MCF 10A (cell line): ENCODE measurements around the gene RNF5. TPM values are rescaled to one million over a fixed set of nuclear protein-coding genes. Genes with fewer than 3 reads are reported as not detected.

ENCODE experiments used
- Bru-seq: library from RNA; stranded (reverse); fragments of 400-500 nt; gene quantifications from one replicate; lab custom pipeline; 2021; lab: Mats Ljungman, UMichigan
- BruChase-seq, 2 experiments: library from RNA; stranded (reverse); fragments of 400-500 nt; gene quantifications; one replicate each; lab custom pipeline; 2021; lab: Mats Ljungman, UMichigan
- BruUV-seq: library from RNA; stranded (reverse); fragments of 400-500 nt; replicated peaks from 2 replicates; lab custom pipeline; 2021; lab: Mats Ljungman, UMichigan
- CTCF ChIA-PET: fragments of 300-600 bp; sonication (Branson Sonifier 250); formaldehyde crosslinking; extraction: SDS; loops from one replicate; lab custom pipeline; 2021; ENCODE audit warnings: antibody characterized with exemption, inconsistent platforms; lab: Yijun Ruan, JAX
- POLR2A ChIA-PET: fragments of 300-600, 350-650 bp; sonication (Branson Sonifier 250); formaldehyde crosslinking; extraction: SDS; loops from one replicate; lab custom pipeline; 2020; ENCODE audit warnings: antibody characterized with exemption, inconsistent platforms; lab: Yijun Ruan, JAX
- DNase-seq: peaks from one replicate; pipeline ENCODE4 v3.0.0-alpha.2; 2018; ENCODE audit not compliant: unreplicated experiment
- H3K27ac Mint-ChIP-seq: one replicate; pipeline ENCODE4 v1.8.0; 2022; ENCODE audit warnings: mild to moderate bottlenecking, low read depth, mixed read lengths; ENCODE audit not compliant: unreplicated experiment
- H3K27me3 Mint-ChIP-seq: one replicate; pipeline ENCODE4 v1.8.0; 2022; ENCODE audit warnings: mixed read lengths; ENCODE audit not compliant: insufficient read depth, unreplicated experiment
- H3K36me3 Mint-ChIP-seq: one replicate; pipeline ENCODE4 v1.8.0; 2022; ENCODE audit warnings: mild to moderate bottlenecking, moderate library complexity, mixed read lengths; ENCODE audit not compliant: insufficient read depth, unreplicated experiment
- H3K4me1 Mint-ChIP-seq: one replicate; pipeline ENCODE4 v1.8.0; 2022; ENCODE audit warnings: mixed read lengths; ENCODE audit not compliant: insufficient read depth, unreplicated experiment
- H3K4me3 Mint-ChIP-seq: one replicate; pipeline ENCODE4 v1.8.0; 2022; ENCODE audit warnings: mild to moderate bottlenecking, moderate library complexity, mixed read lengths; ENCODE audit not compliant: unreplicated experiment
- H3K9me3 Mint-ChIP-seq: one replicate; pipeline ENCODE4 v1.8.0; 2022; ENCODE audit warnings: mixed read lengths; ENCODE audit not compliant: unreplicated experiment
- CTCF ChIP-seq: fragments of 200-600 bp; IDR thresholded peaks from one replicate; pipeline ENCODE4 v1.8.0; 2022; ENCODE audit warnings: antibody characterized with exemption, mild to moderate bottlenecking; ENCODE audit not compliant: unreplicated experiment
- intact Hi-C: fragments of 100-400 bp; cut with micrococcal nuclease; formaldehyde crosslinking; loops from 2 replicates; pipeline ENCODE4 v1.14.1; 2022
- long read RNA-seq: library from polyadenylated mRNA; stranded (forward); transcript quantifications from one replicate; pipeline ENCODE4 v2.0.0, GENCODE V29; 2022
- total RNA-seq: library from RNA; stranded (reverse); gene quantifications from 2 replicates; pipeline ENCODE4 v1.2.3, GENCODE V29; 2022

Gene RNF5
- 28.1 and 29.6 TPM in 2 replicates for total RNA-seq
- Bru-seq, nascent RNA = percentile 72 among the genes with signal in this experiment
- BruChase-seq, experiment 1, labeled RNA remaining after a 6-hour chase = percentile 90 among the genes with signal in this experiment
- percentile 83 among the genes with signal in this experiment for BruChase-seq, experiment 2, labeled RNA remaining after a 2-hour chase
- long read RNA-seq, partial matches to known transcripts = 3 of 3 reads
- long read RNA-seq, other reads (novel, unspliced or antisense) = 0 of 3 reads

- no peaks in the 10 kb centered on the region for H3K9me3 Mint-ChIP-seq
- H3K27ac Mint-ChIP-seq = peak within 1 kb of the TSS; percentile 91
- DNase-seq = peak; percentile 100
- H3K4me3 Mint-ChIP-seq = peak within 1 kb of the TSS; percentile 79
- POLR2A ChIA-PET = interaction anchor here (0.6 to 5.0 kb wide), 23 partner anchors 8 to 1095 kb away, joined by 3 to 112 read pairs (median 4); partner anchors contain the start of genes ATF6B, DXO, EHMT2 and FKBPL
- peaks cover 44% of the 10 kb centered on the region for H3K36me3 Mint-ChIP-seq
- no peak for TF ChIP-seq CTCF
- peaks cover 55% of the 10 kb centered on the region for H3K4me1 Mint-ChIP-seq
- CTCF ChIA-PET = interaction anchor here (0.6 to 1.3 kb wide), 2 partner anchors 11 to 12 kb away, joined by 3 read pairs; partner anchors contain the start of gene PBX2
- no peaks in the 10 kb centered on the region for H3K27me3 Mint-ChIP-seq
- intact Hi-C loops = loop anchor here (1.0 kb wide), 2 partner anchors 17 to 24 kb away; partner anchors contain the start of gene PPT2
- no TSS peak for BruUV-seq
Measured at GRCh38 chr6:32177788-32178546, at the start of gene RNF5. RNF5 (plus strand) TSS chr6:32178405; CDS start chr6:32178512, 107 bp downstream.

GRCh38 chr6:32128751-32129296, 49.4 kb upstream of the RNF5 start:
- no peak for TF ChIP-seq CTCF
- BruUV-seq = no TSS peak
- H3K9me3 Mint-ChIP-seq = no peaks in the 10 kb centered on the region
- CTCF ChIA-PET = interaction anchor here (0.8 to 2.3 kb wide), 6 partner anchors 11 to 82 kb away, joined by 4 to 19 read pairs (median 6); no protein-coding TSS in a partner anchor
- intact Hi-C loops = no loop called here
- H3K27me3 Mint-ChIP-seq = peaks cover 5% of the 10 kb centered on the region
- H3K4me1 Mint-ChIP-seq = peaks cover 28% of the 10 kb centered on the region
- no peak for DNase-seq
- H3K27ac Mint-ChIP-seq = no peak overlapping the region
- peak overlapping the region; percentile 99 for H3K4me3 Mint-ChIP-seq
- POLR2A ChIA-PET = interaction anchor here (0.6 to 5.1 kb wide), 18 partner anchors 10 to 843 kb away, joined by 3 to 100 read pairs (median 6); partner anchors contain the start of genes AGPAT1, BAG6, C6orf47 and DXO
- peaks cover 38% of the 10 kb centered on the region for H3K36me3 Mint-ChIP-seq

DNA sequence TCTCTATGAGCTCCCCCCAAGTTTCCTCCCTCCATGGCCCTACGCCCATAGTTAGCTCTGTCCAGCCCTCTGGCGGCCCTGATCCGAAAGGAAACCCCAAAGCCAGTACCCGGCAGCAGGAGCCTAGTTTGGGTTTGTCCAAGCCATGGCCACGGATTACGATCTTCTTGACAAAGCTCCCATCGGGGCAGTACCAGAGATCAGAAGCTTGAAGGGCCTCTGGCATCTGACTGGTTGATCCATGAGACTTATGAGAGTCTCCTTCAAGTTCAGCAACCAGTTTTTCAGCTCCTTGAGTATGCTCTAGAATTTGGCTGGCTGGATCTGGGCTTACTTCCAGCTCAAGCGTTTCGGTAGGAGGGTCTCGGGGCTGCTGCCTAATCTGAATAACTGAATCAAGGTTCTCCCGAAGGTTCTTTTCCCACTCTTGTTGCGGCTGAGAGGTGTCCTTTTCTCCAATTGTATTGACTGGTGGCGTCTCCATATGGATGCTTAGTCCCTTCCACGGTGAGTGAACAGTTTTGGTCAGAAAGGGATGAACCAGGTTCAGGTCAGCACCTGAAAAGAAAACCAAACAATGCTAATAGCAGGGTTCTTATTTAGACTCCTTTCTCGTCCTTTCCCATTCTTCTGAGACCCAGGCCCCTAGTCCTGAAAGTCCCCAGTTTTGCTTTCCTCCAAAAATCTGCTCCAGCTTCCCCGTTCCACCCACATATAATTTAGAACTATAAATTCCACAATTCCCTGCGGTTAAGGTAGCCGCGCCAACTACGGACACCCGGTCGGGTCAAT, 48.7 kb upstream of the RNF5 start:
- Mint-ChIP-seq H3K27ac (peak overlapping the region; percentile 86), H3K4me3 (peak overlapping the region; percentile 99), H3K36me3 (peaks cover 35% of the 10 kb centered on the region), H3K27me3 (peaks cover 11% of the 10 kb centered on the region), H3K4me1 (peaks cover 30% of the 10 kb centered on the region), H3K9me3 (no peaks in the 10 kb centered on the region)
- TF ChIP-seq CTCF = no peak
- CTCF ChIA-PET = interaction anchor here (0.5 to 2.3 kb wide), 5 partner anchors 11 to 83 kb away, joined by 3 to 19 read pairs (median 5); no protein-coding TSS in a partner anchor
- intact Hi-C loops = no loop called here
- DNase-seq = no peak
- POLR2A ChIA-PET = interaction anchor here (0.8 to 5.1 kb wide), 24 partner anchors 9 to 1334 kb away, joined by 3 to 100 read pairs (median 4); partner anchors contain the start of genes AGPAT1, BAG6, C6orf47 and CFB
- BruUV-seq = TSS peak; percentile 25
